NCI-H2196 treated with DMSO at 0.1 percent for 48 hours (cell line): ENCODE measurements around the gene NRARP.

ENCODE experiments used
- DNase-seq: peaks from one replicate; lab custom pipeline; 2025; ENCODE audit not compliant: unreplicated experiment; lab: John Stamatoyannopoulos, UW

NRARP gene

GRCh38 chr9:137277329-137278041 lies 24.6 kb downstream of the NRARP start, which contains the start of gene TOR4A:
TOR4A (plus strand) TSS chr9:137277726; CDS start chr9:137278690, 964 bp downstream.
- DNase-seq, result no peak

GRCh38 chr9:137276473-137277328 lies 25.4 kb downstream of the NRARP start:
- no peak for DNase-seq

GRCh38 chr9:137275588-137276472 lies 26.2 kb downstream of the NRARP start:
- no peak for DNase-seq

- DNase-seq, result no peak
These were observed 26.9 kb downstream of the NRARP start for GRCh38 chr9:137275203-137275587.

GRCh38 chr9:137273611-137274320 lies 28.3 kb downstream of the NRARP start:
- no peak for DNase-seq

GRCh38 chr9:137273095-137273490 lies 29.0 kb downstream of the NRARP start:
- no peak for DNase-seq

- DNase-seq, result no peak
These were observed 29.6 kb downstream of the NRARP start for GRCh38 chr9:137272241-137273094.

- no peak for DNase-seq
These were observed 30.4 kb downstream of the NRARP start for GRCh38 chr9:137271696-137272076.

GRCh38 chr9:137270929-137271695 lies 31.0 kb downstream of the NRARP start:
- no peak for DNase-seq

- DNase-seq, result no peak
These were observed 32.8 kb downstream of the NRARP start for GRCh38 chr9:137269231-137269772.

- no peak for DNase-seq
These were observed 33.4 kb downstream of the NRARP start for GRCh38 chr9:137268538-137269201.

GRCh38 chr9:137267933-137268355 lies 34.1 kb downstream of the NRARP start:
- DNase-seq, result no peak

GRCh38 chr9:137266585-137267453 lies 35.3 kb downstream of the NRARP start:
- DNase-seq, result no peak

GRCh38 chr9:137266162-137266527 lies 35.9 kb downstream of the NRARP start:
- DNase-seq, result no peak

- DNase-seq, result no peak
These were observed 36.4 kb downstream of the NRARP start for GRCh38 chr9:137265496-137266161.

- no peak for DNase-seq
These were observed 38.0 kb downstream of the NRARP start for GRCh38 chr9:137264067-137264466.

GRCh38 chr9:137263506-137263905 lies 38.6 kb downstream of the NRARP start:
- no peak for DNase-seq
